Measurements from ENCODE around the gene NLRP1.

- TF ChIP-seq CTCF (IDR thresholded peaks at IDR 0.05) (no peak), EZH2 (IDR thresholded peaks at IDR 0.05) (no peak)
Observed at GRCh38 chr17:5509482-5509881, 74.8 kb downstream of the NLRP1 start.

Measured in neural progenitor cell (in vitro differentiated cells).